Keratinocyte (primary cell): ENCODE results near the gene MYO9A.

Source experiments
- CTCF ChIP-seq, 3 experiments: IDR thresholded peaks in 1 of 3; conservative IDR thresholded peaks in 1 of 3; optimal IDR thresholded peaks in 1 of 3; 2 replicates in 2 of 3; 3 replicates in 1 of 3; pipeline versions ENCODE3 to v1.5.1; 2011; ENCODE audit warnings: low read length in 3 of 3, mild to moderate bottlenecking in 3 of 3, moderate library complexity in 2 of 3, control low read depth in 1 of 3, inconsistent platforms in 1 of 3; ENCODE audit not compliant: insufficient read depth in 2 of 3; ENCODE audit errors: extremely low read depth in 1 of 3
- EZH2 ChIP-seq: IDR thresholded peaks from one replicate; pipeline ENCODE4 v1.6.1; 2012; ENCODE audit warnings: inconsistent platforms, mild to moderate bottlenecking, low read length, moderate library complexity

DNA sequence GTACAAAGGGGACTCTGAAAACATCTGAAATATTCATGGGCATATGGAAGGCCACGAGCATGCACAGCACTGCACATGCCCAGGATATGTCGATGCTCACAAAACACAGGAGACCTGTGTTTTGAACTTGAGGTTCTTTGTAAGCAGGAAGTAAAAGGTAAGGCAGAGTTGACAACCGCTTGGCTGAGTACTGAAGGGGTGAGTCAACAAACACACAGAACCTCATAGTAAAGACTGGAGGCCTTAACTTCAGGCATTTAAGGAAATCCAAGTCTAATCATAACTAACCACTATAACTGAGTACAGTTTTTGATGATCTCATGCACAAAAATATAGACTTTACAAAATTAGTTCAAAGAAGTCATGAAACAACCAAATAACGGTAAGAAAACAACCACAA is 80.6 kb downstream of the MYO9A start:
- TF ChIP-seq CTCF (optimal IDR thresholded peaks at IDR 0.05 in 1 of 3, IDR thresholded peaks at IDR 0.05 in 1 of 3, conservative IDR thresholded peaks at IDR 0.05 in 1 of 3; ENCODE audit: extremely low read depth in 1 of 3, insufficient read depth in 2 of 3, low read length in 3 of 3) (no peak), EZH2 (no peak)
